HFFc6 (cell line): ENCODE data around the gene NRGN. TPM values are rescaled to one million over a fixed set of nuclear protein-coding genes. Genes with fewer than 3 reads are reported as not detected.

Experiments used
- DNase-seq: peaks from one replicate; pipeline ENCODE4 v3.0.0-alpha.2; 2018
- H3K27ac Mint-ChIP-seq: 2 replicates; pipeline ENCODE4 v1.8.0; 2020; ENCODE audit warnings: mild to moderate bottlenecking, mixed read lengths
- H3K27me3 Mint-ChIP-seq: 2 replicates; pipeline ENCODE4 v1.8.0; 2021; ENCODE audit warnings: mild to moderate bottlenecking, moderate library complexity, mixed read lengths; ENCODE audit not compliant: insufficient read depth
- H3K36me3 Mint-ChIP-seq: 2 replicates; pipeline ENCODE4 v1.8.0; 2021; ENCODE audit warnings: low read depth, mixed read lengths
- H3K4me1 Mint-ChIP-seq: 2 replicates; pipeline ENCODE4 v1.8.0; 2020; ENCODE audit warnings: low read depth, mixed read lengths
- H3K4me3 Mint-ChIP-seq: 2 replicates; pipeline ENCODE4 v1.8.0; 2020; ENCODE audit warnings: mild to moderate bottlenecking, moderate library complexity, mixed read lengths
- H3K9me3 Mint-ChIP-seq: 2 replicates; pipeline ENCODE4 v1.8.0; 2020; ENCODE audit warnings: mild to moderate bottlenecking, mixed read lengths
- total RNA-seq, 6 experiments: library from RNA; stranded (reverse); fragmentation: NEBNext Ultra II Directional; extraction: Animal tissue kit (Norgen Biotek cat#: 25700); gene quantifications; 2 replicates in 1 of 6; 3 replicates in 5 of 6; pipeline ENCODE4 v1.2.3, GENCODE V29; 2021
- TF ChIP-seq, protein P1 (sequence below): fragments of 200-600 bp; sonication (generic); IDR thresholded peaks from 2 replicates; pipeline ENCODE4 v1.5.0; 2021; ENCODE audit warnings: antibody characterized with exemption, mild to moderate bottlenecking

Gene NRGN
- total RNA-seq, 6 experiments from 2014 or later: 3.8 to 6.5 (median 5.4) TPM

DNA sequence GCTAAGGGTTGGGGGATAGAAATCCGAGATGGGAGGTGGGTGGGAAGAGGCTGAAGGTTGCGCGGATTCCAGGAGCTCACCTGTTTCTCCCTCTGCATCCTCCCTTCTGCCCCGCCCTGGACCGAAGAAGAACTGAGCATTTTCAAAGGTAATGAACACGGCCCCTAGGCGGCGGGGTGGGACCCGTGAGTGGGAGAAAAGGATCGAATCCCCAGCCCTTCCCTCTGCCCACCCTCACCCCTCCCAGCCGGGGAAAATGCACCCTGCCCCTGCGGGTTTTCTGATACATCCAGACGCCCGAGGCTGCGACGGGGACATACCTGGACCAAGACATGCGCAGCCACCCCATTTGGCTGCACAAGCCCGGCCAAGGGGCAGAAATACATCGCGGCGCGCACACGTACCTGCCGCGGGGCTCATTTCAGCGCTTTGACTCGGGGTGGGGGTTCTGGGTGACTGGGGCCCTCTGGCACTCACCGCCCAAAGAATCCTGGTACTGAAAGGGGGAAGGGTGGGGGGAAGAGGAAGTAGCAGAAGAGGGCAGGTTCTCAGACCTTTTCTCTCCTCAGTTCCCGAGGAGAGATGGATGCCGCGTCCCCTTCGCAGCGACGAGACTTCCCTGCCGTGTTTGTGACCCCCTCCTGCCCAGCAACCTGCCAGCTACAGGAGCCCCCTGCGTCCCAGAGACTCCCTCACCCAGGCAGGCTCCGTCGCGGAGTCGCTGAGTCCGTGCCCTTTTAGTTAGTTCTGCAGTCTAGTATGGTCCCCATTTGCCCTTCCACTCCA, 6.3 kb downstream of the NRGN start:
- H3K4me3 Mint-ChIP-seq: peak overlapping the region; percentile 92
- no peaks in the 10 kb centered on the region for H3K36me3 Mint-ChIP-seq
- no peak for DNase-seq
- peak overlapping the region; percentile 58; the same call in 1 of the 2 replicates for H3K27ac Mint-ChIP-seq
- H3K27me3 Mint-ChIP-seq: peaks cover 22% of the 10 kb centered on the region
- H3K9me3 Mint-ChIP-seq: no peaks in the 10 kb centered on the region
- TF ChIP-seq, protein P1, sequence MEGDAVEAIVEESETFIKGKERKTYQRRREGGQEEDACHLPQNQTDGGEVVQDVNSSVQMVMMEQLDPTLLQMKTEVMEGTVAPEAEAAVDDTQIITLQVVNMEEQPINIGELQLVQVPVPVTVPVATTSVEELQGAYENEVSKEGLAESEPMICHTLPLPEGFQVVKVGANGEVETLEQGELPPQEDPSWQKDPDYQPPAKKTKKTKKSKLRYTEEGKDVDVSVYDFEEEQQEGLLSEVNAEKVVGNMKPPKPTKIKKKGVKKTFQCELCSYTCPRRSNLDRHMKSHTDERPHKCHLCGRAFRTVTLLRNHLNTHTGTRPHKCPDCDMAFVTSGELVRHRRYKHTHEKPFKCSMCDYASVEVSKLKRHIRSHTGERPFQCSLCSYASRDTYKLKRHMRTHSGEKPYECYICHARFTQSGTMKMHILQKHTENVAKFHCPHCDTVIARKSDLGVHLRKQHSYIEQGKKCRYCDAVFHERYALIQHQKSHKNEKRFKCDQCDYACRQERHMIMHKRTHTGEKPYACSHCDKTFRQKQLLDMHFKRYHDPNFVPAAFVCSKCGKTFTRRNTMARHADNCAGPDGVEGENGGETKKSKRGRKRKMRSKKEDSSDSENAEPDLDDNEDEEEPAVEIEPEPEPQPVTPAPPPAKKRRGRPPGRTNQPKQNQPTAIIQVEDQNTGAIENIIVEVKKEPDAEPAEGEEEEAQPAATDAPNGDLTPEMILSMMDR: peak; percentile 46
- H3K4me1 Mint-ChIP-seq: peaks cover 34% of the 10 kb centered on the region

DNA sequence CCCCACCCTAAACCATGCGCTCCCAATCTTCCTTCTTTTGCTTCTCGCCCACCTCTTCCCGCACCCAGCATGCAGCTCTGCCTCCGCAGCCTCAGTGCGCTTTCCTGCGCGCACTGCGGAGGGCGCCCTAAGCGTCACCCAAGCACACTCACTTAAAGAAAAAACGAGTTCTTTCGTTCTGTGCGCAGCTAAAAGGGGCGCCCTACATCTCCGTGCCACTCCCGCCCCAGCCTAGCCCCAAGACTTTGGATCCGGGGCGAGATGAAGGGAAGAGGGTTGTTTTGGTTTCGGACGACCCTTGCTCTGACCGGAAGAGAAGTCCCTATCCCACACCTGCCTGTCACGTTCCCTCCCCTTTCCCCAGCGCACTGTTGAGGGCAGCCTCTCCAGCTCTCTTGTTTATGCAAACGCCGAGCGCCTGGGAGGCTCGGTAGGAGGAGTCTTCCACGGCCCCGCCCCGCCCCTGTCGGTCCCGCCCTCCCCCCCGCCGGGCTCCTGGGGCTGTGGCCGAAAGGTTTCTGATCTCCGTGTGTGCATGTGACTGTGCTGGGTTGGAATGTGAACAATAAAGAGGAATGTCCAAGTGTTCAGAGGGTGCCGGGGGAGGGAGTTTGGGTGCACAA, 7.0 kb downstream of the NRGN start:
- Mint-ChIP-seq H3K4me1 (peaks cover 34% of the 10 kb centered on the region), H3K27ac (peak overlapping the region; percentile 58), H3K4me3 (peak overlapping the region; percentile 92), H3K9me3 (no peaks in the 10 kb centered on the region), H3K27me3 (peaks cover 22% of the 10 kb centered on the region), H3K36me3 (no peaks in the 10 kb centered on the region)
- TF ChIP-seq, protein P1: peak; percentile 68
- peak; percentile 72 for DNase-seq

DNA sequence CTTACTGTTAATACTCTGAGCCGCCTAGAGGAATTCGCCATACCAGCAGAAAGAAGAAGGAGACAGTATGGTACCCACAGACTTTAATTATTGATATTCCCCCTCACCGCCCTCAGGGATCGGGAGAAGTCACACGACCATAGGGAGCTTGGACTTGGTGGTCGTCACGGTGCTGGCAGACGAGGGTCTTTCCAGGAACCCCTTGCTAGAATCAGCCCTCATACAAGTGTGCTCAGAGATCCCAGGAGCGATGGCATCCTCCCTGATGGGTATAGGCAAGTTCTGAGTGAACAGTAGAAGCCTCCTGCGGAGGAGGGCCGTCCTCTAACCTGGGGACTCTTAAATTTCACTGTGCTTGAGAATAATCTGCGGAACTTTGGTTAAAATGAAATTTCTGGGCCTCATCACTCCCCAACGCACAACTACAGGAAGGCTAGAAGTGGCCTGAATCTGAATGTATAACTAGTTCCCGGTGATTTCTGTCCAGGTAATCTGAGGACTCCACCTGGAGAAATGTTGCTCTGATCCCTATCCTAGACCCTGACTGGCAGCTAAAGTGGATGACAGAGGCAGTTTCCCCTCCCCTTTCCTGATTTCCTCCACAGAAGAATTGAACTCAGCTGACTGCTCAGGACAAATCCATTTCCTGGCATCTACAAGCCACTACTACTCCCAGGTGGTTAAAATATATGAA, 7.8 kb downstream of the NRGN start:
- DNase-seq: no peak
- peaks cover 36% of the 10 kb centered on the region for H3K4me1 Mint-ChIP-seq
- no peaks in the 10 kb centered on the region for H3K9me3 Mint-ChIP-seq
- peak overlapping the region; percentile 45 for H3K27ac Mint-ChIP-seq
- peak overlapping the region; percentile 92 for H3K4me3 Mint-ChIP-seq
- TF ChIP-seq, protein P1: no peak
- peaks cover 22% of the 10 kb centered on the region for H3K27me3 Mint-ChIP-seq
- no peaks in the 10 kb centered on the region for H3K36me3 Mint-ChIP-seq

DNA sequence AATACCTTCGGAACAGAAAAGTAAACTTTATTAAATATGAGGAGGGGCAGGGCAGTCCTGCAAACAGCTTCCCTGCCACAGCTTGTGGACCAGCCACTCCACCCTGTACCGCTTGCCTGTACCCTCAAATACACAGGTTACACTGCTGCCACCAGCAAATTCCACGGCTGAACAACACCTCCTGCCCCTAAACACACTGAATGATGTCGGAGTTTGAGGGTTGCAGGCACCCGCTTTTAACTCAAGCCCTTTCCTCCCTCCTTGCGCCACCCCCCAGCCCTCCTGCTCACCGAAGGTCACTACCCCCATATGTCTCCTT, 8.3 kb downstream of the NRGN start:
- Mint-ChIP-seq H3K9me3 (no peaks in the 10 kb centered on the region), H3K27ac (no peak overlapping the region), H3K36me3 (no peaks in the 10 kb centered on the region), H3K27me3 (peaks cover 22% of the 10 kb centered on the region), H3K4me1 (peaks cover 40% of the 10 kb centered on the region), H3K4me3 (no peak overlapping the region)
- DNase-seq: no peak
- TF ChIP-seq, protein P1: no peak

DNA sequence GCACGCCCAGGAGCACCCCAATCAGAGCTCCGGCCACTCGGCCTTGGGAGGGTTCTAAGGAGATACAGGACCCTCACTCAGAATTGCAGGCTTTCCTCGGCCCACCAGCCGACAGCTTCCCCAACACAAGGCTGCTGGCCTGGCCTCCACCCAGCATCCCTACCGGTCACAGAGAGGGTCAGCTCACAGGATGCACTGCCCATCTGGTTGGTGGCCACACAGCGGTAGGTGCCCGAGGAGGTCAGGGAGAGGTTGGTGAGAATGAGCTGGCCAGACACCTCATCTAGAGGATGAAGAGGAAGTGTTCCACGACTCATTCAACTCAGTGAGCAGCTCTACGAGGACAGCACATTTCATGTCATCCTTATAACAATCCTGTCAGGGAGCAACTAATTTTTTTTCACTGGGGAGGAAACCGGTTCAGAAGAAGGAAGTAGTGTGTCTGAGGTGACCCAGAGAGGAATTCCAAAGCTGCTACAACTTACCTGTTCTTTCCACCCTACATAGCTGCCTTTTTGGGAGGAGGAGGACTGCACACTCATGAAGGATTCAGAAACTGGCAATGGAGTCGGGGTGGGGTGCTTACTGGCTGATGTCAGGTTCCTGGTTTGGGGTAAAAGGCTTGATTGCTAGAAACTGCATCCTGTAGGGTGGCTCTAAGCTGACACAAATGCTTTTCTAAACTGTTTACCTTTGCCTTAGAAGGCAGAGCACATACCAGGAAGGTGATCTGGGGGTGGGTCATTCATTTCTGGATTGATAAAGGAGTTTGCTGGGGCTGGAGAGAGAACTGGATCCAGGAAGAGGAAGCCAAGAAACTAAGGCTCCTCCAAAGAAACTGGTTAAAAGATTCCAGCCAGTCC, 9.0 kb downstream of the NRGN start:
- DNase-seq: peak; percentile 35

More for the DNA sequence above, 9.0 kb downstream of the NRGN start:
- Mint-ChIP-seq H3K27me3 (peaks cover 18% of the 10 kb centered on the region), H3K9me3 (no peaks in the 10 kb centered on the region), H3K27ac (peak overlapping the region; percentile 46; the same call in 1 of the 2 replicates), H3K4me1 (peaks cover 44% of the 10 kb centered on the region), H3K4me3 (no peak overlapping the region; the same call in 1 of the 2 replicates), H3K36me3 (no peaks in the 10 kb centered on the region)
- TF ChIP-seq, protein P1: no peak
